KOPT-K1 (cell line): Measurements from ENCODE around the gene CBL.
"Not testable (repeated sequence)": the region's sequence is repeated elsewhere in the genome, so short reads cannot be mapped to it uniquely, and the experiment has no call there.

Experiments
- H3K27ac ChIP-seq: fragments of 200-600 bp; sonication (generic); 2 replicates; pipeline ENCODE4 v1.5.1; 2016; ENCODE audit warnings: antibody characterized with exemption, mild to moderate bottlenecking, low read depth, low read length; ENCODE audit not compliant: poor library complexity, severe bottlenecking
- H3K36me3 ChIP-seq: fragments of 200-600 bp; sonication (generic); 2 replicates; pipeline ENCODE4 v1.5.1; 2017; ENCODE audit warnings: antibody characterized with exemption, mild to moderate bottlenecking, low read length, moderate library complexity; ENCODE audit not compliant: insufficient read depth
- H3K9me3 ChIP-seq: fragments of 200-600 bp; sonication (generic); 2 replicates; pipeline ENCODE4 v1.5.1; 2017; ENCODE audit warnings: antibody characterized with exemption, low read length, mild to moderate bottlenecking; ENCODE audit not compliant: insufficient read depth, poor library complexity, severe bottlenecking

Gene CBL

GRCh38 chr11:119178166-119178680, 27.9 kb upstream of the CBL start:
- Histone ChIP-seq H3K27ac (no peak overlapping the region), H3K36me3 (peaks cover 35% of the 10 kb centered on the region; the same call in 1 of the 2 replicates), H3K9me3 (no peaks in the 10 kb centered on the region)

- H3K27ac ChIP-seq = no peak overlapping the region
- H3K36me3 ChIP-seq = peaks cover 32% of the 10 kb centered on the region; the same call in 1 of the 2 replicates
- H3K9me3 ChIP-seq = no peaks in the 10 kb centered on the region
Observed at GRCh38 chr11:119179342-119179741, 26.8 kb upstream of the CBL start.

GRCh38 chr11:119179983-119180382, 26.2 kb upstream of the CBL start:
- no peaks in the 10 kb centered on the region for H3K9me3 ChIP-seq
- peaks cover 25% of the 10 kb centered on the region; the same call in 1 of the 2 replicates for H3K36me3 ChIP-seq
- no peak overlapping the region for H3K27ac ChIP-seq

GRCh38 chr11:119180729-119181676, 25.1 kb upstream of the CBL start:
- H3K36me3 ChIP-seq = peaks cover 15% of the 10 kb centered on the region; the same call in 1 of the 2 replicates
- no peak overlapping the region for H3K27ac ChIP-seq
- no peaks in the 10 kb centered on the region for H3K9me3 ChIP-seq

GRCh38 chr11:119181677-119182412, 24.3 kb upstream of the CBL start:
- peaks cover 14% of the 10 kb centered on the region; the same call in 1 of the 2 replicates for H3K36me3 ChIP-seq
- no peaks in the 10 kb centered on the region for H3K9me3 ChIP-seq
- no peak overlapping the region for H3K27ac ChIP-seq

- not testable (repeated sequence) for H3K9me3 ChIP-seq
- peaks cover 14% of the 10 kb centered on the region; the same call in 1 of the 2 replicates for H3K36me3 ChIP-seq
Observed at GRCh38 chr11:119184399-119184798, 21.7 kb upstream of the CBL start.

GRCh38 chr11:119185981-119186634, 20.0 kb upstream of the CBL start:
- Histone ChIP-seq H3K36me3 (0 out of 2 replicates have a peak, but pooled peaks cover 8% of the 10 kb centered on the region), H3K27ac (no peak overlapping the region), H3K9me3 (no peaks in the 10 kb centered on the region)

More at GRCh38 chr11:119184399-119184798, 21.7 kb upstream of the CBL start:
- not testable (repeated sequence) for H3K27ac ChIP-seq

- Histone ChIP-seq H3K9me3 (no peaks in the 10 kb centered on the region), H3K27ac (no peak overlapping the region), H3K36me3 (0 out of 2 replicates have a peak, but pooled peaks cover 8% of the 10 kb centered on the region)
Observed at GRCh38 chr11:119187123-119187892, 18.8 kb upstream of the CBL start.

- Histone ChIP-seq H3K27ac (no peak overlapping the region), H3K9me3 (no peaks in the 10 kb centered on the region), H3K36me3 (0 out of 2 replicates have a peak, but pooled peaks cover 7% of the 10 kb centered on the region)
Observed at GRCh38 chr11:119188067-119188466, 18.1 kb upstream of the CBL start.

GRCh38 chr11:119188887-119189286, 17.3 kb upstream of the CBL start:
- Histone ChIP-seq H3K9me3 (no peaks in the 10 kb centered on the region), H3K36me3 (no peaks in the 10 kb centered on the region), H3K27ac (no peak overlapping the region)

GRCh38 chr11:119189393-119189792, 16.7 kb upstream of the CBL start:
- Histone ChIP-seq H3K9me3 (no peaks in the 10 kb centered on the region), H3K36me3 (no peaks in the 10 kb centered on the region), H3K27ac (no peak overlapping the region)

GRCh38 chr11:119190531-119190930, 15.6 kb upstream of the CBL start:
- H3K27ac ChIP-seq = no peak overlapping the region
- H3K9me3 ChIP-seq = no peaks in the 10 kb centered on the region
- no peaks in the 10 kb centered on the region for H3K36me3 ChIP-seq

GRCh38 chr11:119191265-119191664, 14.9 kb upstream of the CBL start:
- H3K9me3 ChIP-seq, H3K36me3 ChIP-seq, H3K27ac ChIP-seq: not testable (repeated sequence)

GRCh38 chr11:119192111-119192510, 14.0 kb upstream of the CBL start:
- no peaks in the 10 kb centered on the region for H3K9me3 ChIP-seq
- H3K36me3 ChIP-seq = no peaks in the 10 kb centered on the region
- H3K27ac ChIP-seq = no peak overlapping the region
